Activated CD4-positive, alpha-beta T cell treated with anti-CD3 and anti-CD28 coated beads for 48 hours (primary cell): ENCODE data around the gene DUS2.
"Not testable (repeated sequence)": the region's sequence is repeated elsewhere in the genome, so short reads cannot be mapped to it uniquely, and the experiment has no call there.

Experiments used
- DNase-seq: peaks from one replicate; pipeline ENCODE4 v3.0.0-alpha.2; 2020

The DUS2 gene

GRCh38 chr16:67998779-67999688 is 24.1 kb upstream of the DUS2 start, which contains the start of gene DPEP2:
Gene DPEP2, minus strand, starts transcription at chr16:67999484. Its CDS starts 6,272 bp downstream, at chr16:67993212.
- peak; percentile 62 for DNase-seq

GRCh38 chr16:67999985-68000384 is 23.1 kb upstream of the DUS2 start:
- no peak for DNase-seq

- no peak for DNase-seq
These were observed 22.6 kb upstream of the DUS2 start for GRCh38 chr16:68000450-68000849.

- DNase-seq = no peak
These were observed 20.1 kb upstream of the DUS2 start for GRCh38 chr16:68003031-68003430.

GRCh38 chr16:68005211-68005610 is 17.9 kb upstream of the DUS2 start:
- no peak for DNase-seq

- no peak for DNase-seq
These were observed 17.2 kb upstream of the DUS2 start for GRCh38 chr16:68005786-68006286.

- no peak for DNase-seq
These were observed 13.8 kb upstream of the DUS2 start for GRCh38 chr16:68009157-68009735.

- not testable (repeated sequence) for DNase-seq
These were observed 13.2 kb upstream of the DUS2 start for GRCh38 chr16:68009872-68010271.

GRCh38 chr16:68013440-68013839 is 9.6 kb upstream of the DUS2 start:
- no peak for DNase-seq

GRCh38 chr16:68015681-68016080 is 7.4 kb upstream of the DUS2 start, which contains the start of gene DPEP2NB:
Gene DPEP2NB, minus strand, starts transcription at chr16:68015911. Its CDS starts 141 bp downstream, at chr16:68015770.
- DNase-seq = no peak

GRCh38 chr16:68019167-68019680 is 3.9 kb upstream of the DUS2 start:
- DNase-seq = no peak

- no peak for DNase-seq
These were observed 1.6 kb upstream of the DUS2 start for GRCh38 chr16:68021490-68021889.

GRCh38 chr16:68022278-68022727 is 781 bp upstream of the DUS2 start:
- DNase-seq = no peak

GRCh38 chr16:68028996-68029395 is 5.9 kb downstream of the DUS2 start:
- DNase-seq = no peak

GRCh38 chr16:68030108-68030507 is 7.0 kb downstream of the DUS2 start:
- not testable (repeated sequence) for DNase-seq

- DNase-seq = peak; percentile 8
These were observed 8.9 kb downstream of the DUS2 start for GRCh38 chr16:68031951-68032350.

- DNase-seq = no peak
These were observed 10.0 kb downstream of the DUS2 start for GRCh38 chr16:68033101-68033500.

- DNase-seq = no peak
These were observed 12.1 kb downstream of the DUS2 start for GRCh38 chr16:68035227-68035626.

GRCh38 chr16:68037841-68038597 is 14.9 kb downstream of the DUS2 start:
- no peak for DNase-seq

- peak; percentile 93 for DNase-seq
These were observed 17.6 kb downstream of the DUS2 start for GRCh38 chr16:68040506-68041288.

GRCh38 chr16:68041783-68042182 is 18.7 kb downstream of the DUS2 start:
- DNase-seq = no peak

- no peak for DNase-seq
These were observed 23.0 kb downstream of the DUS2 start for GRCh38 chr16:68046106-68046505.
